Ishikawa (cell line): Measurements from ENCODE around the gene PCMTD2.

Source experiments
- CEBPB ChIP-seq: IDR thresholded peaks from 2 replicates; pipeline ENCODE4 v1.6.1; 2012
- CREB1 ChIP-seq: IDR thresholded peaks from 2 replicates; pipeline ENCODE4 v1.6.1; 2012; ENCODE audit warnings: low read depth
- EGR1 ChIP-seq: IDR thresholded peaks from 2 replicates; pipeline ENCODE4 v1.6.1; 2012
- EP300 ChIP-seq: IDR thresholded peaks from 2 replicates; pipeline ENCODE4 v1.6.1; 2012; ENCODE audit warnings: borderline replicate concordance
- FOXM1 ChIP-seq: IDR thresholded peaks from 2 replicates; pipeline ENCODE4 v1.6.1; 2012; ENCODE audit warnings: low read depth, borderline replicate concordance
- MAX ChIP-seq: IDR thresholded peaks from 2 replicates; pipeline ENCODE4 v1.6.1; 2012
- NFIC ChIP-seq: IDR thresholded peaks from 2 replicates; pipeline ENCODE4 v1.6.1; 2012
- RAD21 ChIP-seq: IDR thresholded peaks from 2 replicates; pipeline ENCODE4 v1.6.1; 2012; ENCODE audit warnings: low read depth
- REST ChIP-seq: IDR thresholded peaks from 2 replicates; pipeline ENCODE4 v1.6.1; 2012; ENCODE audit warnings: low read depth, mild to moderate bottlenecking
- TAF1 ChIP-seq: IDR thresholded peaks from 2 replicates; pipeline ENCODE4 v1.6.1; 2012; ENCODE audit warnings: low read depth, mild to moderate bottlenecking
- TCF12 ChIP-seq: IDR thresholded peaks from 2 replicates; pipeline ENCODE4 v1.6.1; 2012; ENCODE audit warnings: low read depth
- TEAD4 ChIP-seq: IDR thresholded peaks from 2 replicates; pipeline ENCODE4 v1.6.1; 2012
- USF1 ChIP-seq: IDR thresholded peaks from 2 replicates; pipeline ENCODE4 v1.6.1; 2012
- YY1 ChIP-seq: IDR thresholded peaks from 2 replicates; pipeline ENCODE4 v1.6.1; 2012; ENCODE audit warnings: low read depth
- ZBTB7A ChIP-seq: IDR thresholded peaks from 2 replicates; pipeline ENCODE4 v1.6.1; 2012; ENCODE audit warnings: low read depth

PCMTD2 gene

GRCh38 chr20:64231621-64232550 lies 23.7 kb upstream of the PCMTD2 start:
- TF ChIP-seq ZBTB7A, result no peak
- TF ChIP-seq MAX, result no peak
- TF ChIP-seq REST, result no peak
- TF ChIP-seq CREB1, result no peak
- no peak for TF ChIP-seq EP300
- no peak for TF ChIP-seq EGR1
- no peak for TF ChIP-seq NFIC
- no peak for TF ChIP-seq RAD21
- TF ChIP-seq TEAD4, result no peak
- TF ChIP-seq TAF1, result no peak
- no peak for TF ChIP-seq YY1
- no peak for TF ChIP-seq USF1
- TF ChIP-seq TCF12, result no peak
- TF ChIP-seq FOXM1, result no peak
- no peak for TF ChIP-seq CEBPB

- TF ChIP-seq YY1 (no peak), NFIC (no peak), EGR1 (no peak), CEBPB (no peak), USF1 (no peak), REST (no peak), ZBTB7A (no peak), RAD21 (no peak)
Observed at GRCh38 chr20:64232794-64233193, 22.8 kb upstream of the PCMTD2 start.

GRCh38 chr20:64233725-64234124 lies 21.8 kb upstream of the PCMTD2 start:
- TF ChIP-seq EGR1 (no peak), CEBPB (no peak), EP300 (no peak), TAF1 (no peak), MAX (no peak), TCF12 (no peak), RAD21 (no peak), TEAD4 (no peak), USF1 (no peak), ZBTB7A (no peak), NFIC (no peak), REST (no peak), CREB1 (no peak), FOXM1 (no peak), YY1 (no peak)

- TF ChIP-seq ZBTB7A, result no peak
- no peak for TF ChIP-seq TCF12
- no peak for TF ChIP-seq MAX
- no peak for TF ChIP-seq FOXM1
- no peak for TF ChIP-seq CEBPB
- TF ChIP-seq USF1, result no peak
- TF ChIP-seq NFIC, result no peak
- TF ChIP-seq EP300, result no peak
- TF ChIP-seq RAD21, result no peak
Observed at GRCh38 chr20:64234291-64234791, 21.2 kb upstream of the PCMTD2 start.
